C4-2B (cell line): ENCODE data around the gene OR11A1.
A peak's percentile ranks its signal among the peaks of the same experiment; 100 is the strongest.

Experiments used
- CTCF ChIP-seq: fragments of 450-650 bp; conservative IDR thresholded peaks from 2 replicates; pipeline ENCODE4 v1.5.1; 2017; ENCODE audit warnings: mild to moderate bottlenecking
- ZFX ChIP-seq: fragments of 450-650 bp; IDR thresholded peaks from 2 replicates; pipeline ENCODE4 v1.6.1; 2017

DNA sequence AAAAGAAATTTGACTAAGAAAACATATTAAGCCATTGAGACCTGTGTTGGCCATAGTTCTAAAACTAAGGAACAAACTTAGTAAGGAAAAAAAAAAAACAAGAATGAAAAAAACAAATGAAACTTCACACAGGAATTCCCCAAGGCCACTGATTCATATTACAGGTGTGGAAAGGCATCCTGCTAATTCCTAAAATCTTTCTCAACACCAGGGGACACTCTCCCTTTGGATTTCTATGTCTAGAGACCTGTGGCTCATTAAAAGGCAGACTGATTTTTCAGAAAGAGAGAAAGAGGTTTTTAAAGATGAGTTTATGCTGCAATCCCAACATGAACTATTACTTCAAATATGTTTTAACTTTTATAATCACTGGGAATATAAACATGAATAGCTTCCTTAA, 42.3 kb downstream of the OR11A1 start, which contains the start of gene OR12D1:
- TF ChIP-seq CTCF (peak; percentile 46), ZFX (no peak)
